Activated T-cell treated with anti-CD3 and anti-CD28 coated beads, Interleukin-2, amount 50 U/mL, for 24 hours (primary cell): ENCODE data around the gene NEU2.
"Not testable (repeated sequence)": the region's sequence is repeated elsewhere in the genome, so short reads cannot be mapped to it uniquely, and the experiment has no call there.

ENCODE experiments used
- DNase-seq: peaks from one replicate; pipeline ENCODE4 v3.0.0-alpha.2; 2020
- H3K27ac Mint-ChIP-seq: 2 replicates; pipeline ENCODE4 v1.8.0; 2020; ENCODE audit warnings: mild to moderate bottlenecking, mixed read lengths
- H3K27me3 Mint-ChIP-seq: 2 replicates; pipeline ENCODE4 v1.8.0; 2020; ENCODE audit warnings: mixed read lengths
- H3K36me3 Mint-ChIP-seq: 2 replicates; pipeline ENCODE4 v1.8.0; 2020; ENCODE audit warnings: low read depth, mixed read lengths
- H3K4me1 Mint-ChIP-seq: 2 replicates; pipeline ENCODE4 v1.8.0; 2020; ENCODE audit warnings: low read depth, mixed read lengths
- H3K4me3 Mint-ChIP-seq: 2 replicates; pipeline ENCODE4 v1.8.0; 2020; ENCODE audit warnings: mild to moderate bottlenecking, moderate library complexity, mixed read lengths
- H3K9me3 Mint-ChIP-seq: 2 replicates; pipeline ENCODE4 v1.8.0; 2020; ENCODE audit warnings: mixed read lengths

NEU2 gene

GRCh38 chr2:233019610-233020009 lies 12.9 kb upstream of the NEU2 start:
- not testable (repeated sequence) for H3K9me3 Mint-ChIP-seq, H3K4me3 Mint-ChIP-seq, DNase-seq, H3K27me3 Mint-ChIP-seq, H3K27ac Mint-ChIP-seq, H3K4me1 Mint-ChIP-seq, H3K36me3 Mint-ChIP-seq

DNA sequence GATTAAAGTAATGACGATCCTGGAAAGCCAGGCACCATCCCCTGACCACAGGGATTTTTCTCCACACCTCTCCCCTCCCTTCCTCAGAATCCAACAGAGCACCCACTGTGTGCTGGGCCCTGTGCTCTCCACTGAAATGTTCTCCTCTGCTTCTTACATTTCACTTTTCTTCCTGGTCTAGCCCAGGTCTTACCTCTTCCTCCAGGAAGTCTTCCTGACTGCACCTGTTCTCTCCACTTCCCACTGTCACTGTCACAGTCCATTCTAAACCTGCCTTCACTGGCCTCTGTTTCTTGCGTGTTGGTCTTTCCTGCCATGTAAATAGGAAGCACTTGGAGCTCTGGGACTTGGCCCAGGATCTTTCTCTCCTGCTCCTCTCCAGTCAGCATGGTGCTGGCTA lies 12.0 kb upstream of the NEU2 start:
- no peak for DNase-seq
- H3K36me3 Mint-ChIP-seq: no peaks in the 10 kb centered on the region
- no peak overlapping the region for H3K27ac Mint-ChIP-seq

GRCh38 chr2:233021771-233022170 lies 10.7 kb upstream of the NEU2 start:
- no peaks in the 10 kb centered on the region for H3K27me3 Mint-ChIP-seq
- H3K4me1 Mint-ChIP-seq: no peaks in the 10 kb centered on the region
- DNase-seq: no peak
- H3K9me3 Mint-ChIP-seq: peaks cover 4% of the 10 kb centered on the region
- H3K27ac Mint-ChIP-seq: no peak overlapping the region
- no peak overlapping the region for H3K4me3 Mint-ChIP-seq
- no peaks in the 10 kb centered on the region for H3K36me3 Mint-ChIP-seq

More for the DNA sequence above, 12.0 kb upstream of the NEU2 start:
- no peaks in the 10 kb centered on the region for H3K4me1 Mint-ChIP-seq
- H3K4me3 Mint-ChIP-seq: no peak overlapping the region
- no peaks in the 10 kb centered on the region for H3K27me3 Mint-ChIP-seq
- H3K9me3 Mint-ChIP-seq: peaks cover 4% of the 10 kb centered on the region

DNA sequence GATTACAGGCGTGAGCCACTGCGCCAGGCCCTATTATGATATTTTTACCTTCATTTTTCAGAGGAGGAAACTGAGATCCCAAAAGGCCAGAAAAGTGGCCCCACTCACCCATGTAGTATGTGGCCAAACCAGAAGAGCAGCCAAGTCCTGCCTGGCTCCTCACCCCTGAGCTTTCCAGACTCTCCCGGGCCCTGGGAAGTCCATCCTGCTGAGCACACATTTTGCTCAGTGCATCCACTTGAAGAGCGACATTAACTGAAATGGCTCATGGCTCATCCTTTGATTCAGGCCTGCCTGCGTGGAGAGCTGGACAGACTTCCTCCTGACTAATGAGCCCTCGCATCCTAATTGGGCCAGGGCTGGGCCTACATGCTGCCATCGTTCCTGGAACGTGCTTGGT lies 9.9 kb upstream of the NEU2 start:
- Mint-ChIP-seq H3K4me3 (no peak overlapping the region), H3K9me3 (peaks cover under 1% of the 10 kb centered on the region), H3K27ac (no peak overlapping the region), H3K36me3 (no peaks in the 10 kb centered on the region), H3K27me3 (no peaks in the 10 kb centered on the region), H3K4me1 (no peaks in the 10 kb centered on the region)
- DNase-seq: no peak

DNA sequence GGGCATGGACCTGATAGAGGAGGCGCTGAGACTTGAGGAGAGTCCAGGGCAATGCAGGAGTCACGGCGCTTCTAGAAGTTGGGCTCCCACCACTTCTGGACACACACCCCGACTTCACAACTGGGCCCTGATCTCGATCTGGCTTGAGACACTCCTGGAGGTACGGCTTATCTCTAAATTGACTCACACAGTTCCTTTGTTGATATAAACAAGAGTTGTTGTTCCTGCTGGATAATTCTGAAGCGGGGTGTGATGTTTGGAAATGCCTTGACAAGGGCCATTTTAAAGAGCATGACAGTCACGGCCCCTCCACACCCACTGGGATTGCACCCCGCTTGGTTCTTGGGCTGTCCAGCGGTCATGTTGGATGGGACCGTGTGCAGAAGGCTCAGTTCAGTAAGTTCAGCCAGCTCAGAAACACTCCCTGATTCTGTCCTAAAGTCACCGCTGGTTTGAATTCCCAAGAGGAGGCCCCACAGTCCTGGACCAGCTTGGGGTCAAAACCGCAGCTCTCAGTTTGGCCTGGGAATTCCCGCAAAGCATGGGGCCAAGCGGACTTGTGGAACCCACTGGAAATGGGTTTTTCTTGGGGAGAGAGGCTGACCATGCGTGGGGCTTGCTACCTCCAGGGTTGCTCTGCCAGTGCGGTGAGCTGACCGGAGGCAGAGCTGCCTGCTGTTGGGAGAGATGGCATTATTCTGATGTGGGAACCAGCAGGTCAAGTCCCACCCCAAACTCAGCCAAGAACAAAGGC lies 9.3 kb upstream of the NEU2 start:
- no peak overlapping the region for H3K4me3 Mint-ChIP-seq
- DNase-seq: no peak
- H3K9me3 Mint-ChIP-seq: no peaks in the 10 kb centered on the region
- no peak overlapping the region for H3K27ac Mint-ChIP-seq
- H3K27me3 Mint-ChIP-seq: no peaks in the 10 kb centered on the region
- no peaks in the 10 kb centered on the region for H3K4me1 Mint-ChIP-seq
- no peaks in the 10 kb centered on the region for H3K36me3 Mint-ChIP-seq

DNA sequence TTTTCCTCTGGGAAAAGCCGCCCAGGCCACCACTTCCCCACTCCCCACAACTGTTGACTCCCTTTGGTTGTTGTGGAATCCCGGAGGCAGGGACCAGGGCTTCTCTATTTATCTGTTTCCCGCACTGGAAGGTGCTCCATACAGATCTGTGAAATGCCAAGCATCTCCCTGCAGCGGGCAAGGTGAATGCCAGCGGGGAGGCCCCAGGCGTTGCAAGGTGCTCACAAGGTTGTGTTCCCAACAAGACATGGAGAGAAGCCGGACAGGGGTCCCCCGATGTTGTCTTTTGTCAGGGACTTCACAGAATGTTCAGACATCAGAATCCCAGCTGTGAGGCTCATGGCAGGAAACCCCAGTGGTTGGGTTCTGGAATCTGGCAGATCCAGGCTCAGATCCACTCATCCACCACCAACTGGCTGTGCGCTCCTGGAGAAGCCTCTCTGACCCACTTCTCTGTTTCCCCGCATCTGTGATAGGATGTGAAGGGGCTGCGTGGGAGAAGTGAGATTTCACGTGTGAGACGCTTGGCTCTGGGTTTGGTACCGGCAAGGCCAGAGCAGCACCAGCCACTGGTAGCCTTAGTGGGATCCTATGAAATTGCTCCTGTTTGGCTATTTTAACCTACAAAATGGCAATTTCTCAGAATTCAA lies 8.6 kb upstream of the NEU2 start:
- DNase-seq: no peak
- no peaks in the 10 kb centered on the region for H3K4me1 Mint-ChIP-seq
- H3K4me3 Mint-ChIP-seq: no peak overlapping the region
- no peaks in the 10 kb centered on the region for H3K9me3 Mint-ChIP-seq
- no peaks in the 10 kb centered on the region for H3K27me3 Mint-ChIP-seq
- no peak overlapping the region for H3K27ac Mint-ChIP-seq
- H3K36me3 Mint-ChIP-seq: no peaks in the 10 kb centered on the region

- no peak for DNase-seq
- Mint-ChIP-seq H3K9me3 (no peaks in the 10 kb centered on the region), H3K27me3 (no peaks in the 10 kb centered on the region)
Measured at GRCh38 chr2:233025706-233026105, 6.8 kb upstream of the NEU2 start.

DNA sequence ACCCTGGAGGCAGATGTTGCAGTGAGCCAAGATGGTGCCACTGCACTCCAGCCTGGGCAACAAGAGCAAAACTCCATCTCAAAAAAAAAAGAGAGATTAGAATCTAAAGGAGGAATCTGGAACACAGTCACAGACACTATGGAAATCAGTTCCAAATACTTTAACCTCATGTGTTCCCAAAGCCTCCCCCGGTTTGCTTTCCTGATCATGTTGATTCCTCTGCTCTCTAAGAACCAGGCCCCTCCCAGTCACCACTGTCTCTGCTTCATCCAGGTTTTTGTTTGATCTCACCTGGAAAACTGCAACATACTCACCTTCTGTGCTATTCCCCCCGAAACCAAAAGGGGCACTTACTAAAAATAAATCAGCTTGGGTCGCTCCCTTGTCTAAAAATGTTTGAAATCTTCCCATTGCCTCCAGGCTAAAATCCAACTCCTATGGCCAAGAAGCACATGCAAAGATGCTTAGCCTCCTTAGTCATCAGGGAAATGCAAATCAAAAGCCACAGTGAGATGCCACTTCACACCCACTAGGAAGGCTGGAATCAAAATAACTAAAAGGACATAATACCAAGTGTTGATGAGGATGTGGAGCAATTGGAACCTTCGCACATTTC lies 6.2 kb upstream of the NEU2 start:
- no peak overlapping the region for H3K4me3 Mint-ChIP-seq
- no peaks in the 10 kb centered on the region for H3K27me3 Mint-ChIP-seq
- H3K36me3 Mint-ChIP-seq: no peaks in the 10 kb centered on the region
- no peak for DNase-seq
- no peaks in the 10 kb centered on the region for H3K4me1 Mint-ChIP-seq
- no peaks in the 10 kb centered on the region for H3K9me3 Mint-ChIP-seq
- no peak overlapping the region for H3K27ac Mint-ChIP-seq

More at GRCh38 chr2:233025706-233026105, 6.8 kb upstream of the NEU2 start:
- no peak overlapping the region for H3K4me3 Mint-ChIP-seq
- H3K36me3 Mint-ChIP-seq: no peaks in the 10 kb centered on the region
- no peak overlapping the region for H3K27ac Mint-ChIP-seq
- H3K4me1 Mint-ChIP-seq: no peaks in the 10 kb centered on the region

- H3K36me3 Mint-ChIP-seq: no peaks in the 10 kb centered on the region
- H3K4me1 Mint-ChIP-seq: peaks cover 8% of the 10 kb centered on the region
- no peak for DNase-seq
- no peaks in the 10 kb centered on the region for H3K27me3 Mint-ChIP-seq
- H3K4me3 Mint-ChIP-seq: no peak overlapping the region
- no peaks in the 10 kb centered on the region for H3K9me3 Mint-ChIP-seq
- no peak overlapping the region for H3K27ac Mint-ChIP-seq
Measured at GRCh38 chr2:233029321-233029720, 3.2 kb upstream of the NEU2 start.

DNA sequence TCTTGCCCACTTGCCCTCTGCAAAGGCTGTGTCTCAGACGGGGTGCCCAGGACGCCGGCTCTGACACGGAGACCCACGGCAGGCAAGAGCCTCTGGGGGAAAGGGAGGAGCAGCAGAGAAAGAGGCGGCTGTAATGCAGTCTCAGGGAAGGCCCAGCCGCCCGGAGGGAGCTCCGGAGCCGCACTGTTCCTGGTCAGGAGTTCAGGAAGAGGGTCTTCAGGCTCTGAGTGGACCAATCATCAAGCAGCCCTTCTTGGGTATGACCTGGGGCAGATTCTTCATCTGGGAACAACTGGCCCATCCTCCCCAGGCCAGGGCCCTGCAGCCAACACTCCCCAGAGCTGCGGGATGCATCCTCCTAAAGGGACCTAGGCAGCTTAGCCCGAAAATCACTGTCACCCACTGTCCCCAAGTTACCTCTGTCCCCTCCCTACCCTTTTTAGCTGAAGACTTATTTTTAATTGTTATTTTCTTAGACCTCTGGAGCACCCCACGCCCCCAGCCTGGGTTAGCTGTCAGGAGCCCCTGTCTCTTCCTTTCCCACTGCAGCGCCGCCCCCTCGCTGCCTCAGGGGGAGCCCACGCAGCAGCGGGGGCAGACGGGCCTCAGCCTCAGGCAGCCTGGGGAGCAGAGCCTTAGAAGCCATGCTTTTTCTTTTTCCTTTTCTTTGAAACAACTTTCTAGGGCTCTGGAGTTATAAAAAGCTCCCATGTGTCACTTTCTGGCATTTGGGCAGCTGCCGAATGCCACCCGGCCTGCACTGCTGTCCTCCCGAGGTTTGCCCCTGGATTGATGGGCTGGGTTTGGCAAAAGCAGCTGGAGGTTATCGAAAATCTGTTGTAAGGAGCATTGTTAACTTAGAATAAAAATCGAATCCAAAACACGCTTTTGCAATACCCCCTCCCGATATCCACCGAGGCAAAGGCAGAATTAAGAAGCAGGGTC lies 644 bp upstream of the NEU2 start:
- no peak overlapping the region for H3K27ac Mint-ChIP-seq
- no peak overlapping the region for H3K4me3 Mint-ChIP-seq
- H3K4me1 Mint-ChIP-seq: peaks cover 8% of the 10 kb centered on the region
- no peak for DNase-seq
- H3K27me3 Mint-ChIP-seq: no peaks in the 10 kb centered on the region
- H3K36me3 Mint-ChIP-seq: no peaks in the 10 kb centered on the region
- H3K9me3 Mint-ChIP-seq: no peaks in the 10 kb centered on the region

- no peak for DNase-seq
- no peaks in the 10 kb centered on the region for H3K27me3 Mint-ChIP-seq
- peaks cover 8% of the 10 kb centered on the region for H3K4me1 Mint-ChIP-seq
- H3K9me3 Mint-ChIP-seq: no peaks in the 10 kb centered on the region
- H3K27ac Mint-ChIP-seq: no peak overlapping the region
- H3K4me3 Mint-ChIP-seq: no peak overlapping the region
- H3K36me3 Mint-ChIP-seq: no peaks in the 10 kb centered on the region
Measured at GRCh38 chr2:233033672-233034071, 1.2 kb downstream of the NEU2 start.

- H3K4me1 Mint-ChIP-seq: peaks cover 8% of the 10 kb centered on the region
- no peaks in the 10 kb centered on the region for H3K27me3 Mint-ChIP-seq
- no peak overlapping the region for H3K4me3 Mint-ChIP-seq
- no peak for DNase-seq
- H3K36me3 Mint-ChIP-seq: no peaks in the 10 kb centered on the region
- no peaks in the 10 kb centered on the region for H3K9me3 Mint-ChIP-seq
- H3K27ac Mint-ChIP-seq: no peak overlapping the region
Measured at GRCh38 chr2:233034091-233034882, 1.8 kb downstream of the NEU2 start.

- no peak overlapping the region for H3K27ac Mint-ChIP-seq
- H3K4me1 Mint-ChIP-seq: peaks cover 8% of the 10 kb centered on the region
- H3K4me3 Mint-ChIP-seq: no peak overlapping the region
- no peaks in the 10 kb centered on the region for H3K27me3 Mint-ChIP-seq
- H3K36me3 Mint-ChIP-seq: no peaks in the 10 kb centered on the region
- no peak for DNase-seq
- H3K9me3 Mint-ChIP-seq: no peaks in the 10 kb centered on the region
Measured at GRCh38 chr2:233035426-233036161, 3.1 kb downstream of the NEU2 start.
